Stimulated activated CD8-positive, alpha-beta memory T cell treated with anti-CD3 and anti-CD28 coated beads, Interleukin-15, amount 100 ng/mL, for 24 hours (primary cell): Measurements from ENCODE around the gene MSN.

Experiments
- DNase-seq: peaks from one replicate; pipeline ENCODE4 v3.0.0-alpha.2; 2020; ENCODE audit warnings: low read depth

MSN gene

GRCh38 chrX:65674204-65674893, 6.9 kb downstream of the MSN start:
- no peak for DNase-seq

- no peak for DNase-seq
Measured at GRCh38 chrX:65677954-65678469, 10.6 kb downstream of the MSN start.

- DNase-seq, result no peak
Measured at GRCh38 chrX:65679071-65679540, 11.7 kb downstream of the MSN start.

- DNase-seq, result no peak
Measured at GRCh38 chrX:65681810-65682209, 14.4 kb downstream of the MSN start.

GRCh38 chrX:65685112-65685511, 17.7 kb downstream of the MSN start:
- DNase-seq, result no peak

GRCh38 chrX:65686236-65686635, 18.8 kb downstream of the MSN start:
- DNase-seq, result no peak

- no peak for DNase-seq
Measured at GRCh38 chrX:65687367-65687766, 19.9 kb downstream of the MSN start.

GRCh38 chrX:65688403-65688871, 21.0 kb downstream of the MSN start:
- no peak for DNase-seq

GRCh38 chrX:65689377-65689776, 21.9 kb downstream of the MSN start:
- no peak for DNase-seq

GRCh38 chrX:65690057-65690855, 22.8 kb downstream of the MSN start:
- no peak for DNase-seq

GRCh38 chrX:65695849-65696449, 28.5 kb downstream of the MSN start:
- no peak for DNase-seq

GRCh38 chrX:65696613-65697012, 29.2 kb downstream of the MSN start:
- DNase-seq, result no peak

- no peak for DNase-seq
Measured at GRCh38 chrX:65697211-65697641, 29.8 kb downstream of the MSN start.

- DNase-seq, result no peak
Measured at GRCh38 chrX:65697915-65698796, 30.7 kb downstream of the MSN start.

GRCh38 chrX:65702956-65703355, 35.5 kb downstream of the MSN start:
- no peak for DNase-seq

- no peak for DNase-seq
Measured at GRCh38 chrX:65705439-65705838, 38.0 kb downstream of the MSN start.

- no peak for DNase-seq
Measured at GRCh38 chrX:65706041-65706828, 38.8 kb downstream of the MSN start.

- DNase-seq, result no peak
Measured at GRCh38 chrX:65707151-65707550, 39.7 kb downstream of the MSN start.

- DNase-seq, result no peak
Measured at GRCh38 chrX:65712005-65712806, 44.8 kb downstream of the MSN start.

- DNase-seq, result no peak
Measured at GRCh38 chrX:65718538-65718937, 51.1 kb downstream of the MSN start.
